GM23248 (cell line): Measurements from ENCODE around the gene GTF2F2. TPM values are rescaled to one million over a fixed set of nuclear protein-coding genes. Genes with fewer than 3 reads are reported as not detected.

Experiments used
- DNase-seq: peaks from one replicate; pipeline ENCODE4 v3.0.0-alpha.2; 2015
- H2AFZ ChIP-seq: fragments of 200-600 bp; sonication (generic); 2 replicates; pipeline ENCODE4 v1.6.1; 2016; ENCODE audit warnings: antibody characterized with exemption
- H3F3A ChIP-seq: fragments of 200-600 bp; sonication (generic); 2 replicates; pipeline ENCODE4 v1.6.1; 2016; ENCODE audit warnings: mild to moderate bottlenecking, antibody characterized with exemption, mixed run types; ENCODE audit not compliant: insufficient read depth
- H3K27ac ChIP-seq: fragments of 200-600 bp; sonication (generic); 2 replicates; pipeline ENCODE4 v1.5.1; 2016; ENCODE audit warnings: mild to moderate bottlenecking
- H3K27me3 ChIP-seq: fragments of 200-600 bp; sonication (generic); replicated peaks from 2 replicates; pipeline ENCODE4 v1.6.1; 2016; ENCODE audit warnings: mild to moderate bottlenecking; ENCODE audit not compliant: insufficient read depth
- H3K36me3 ChIP-seq: fragments of 200-600 bp; sonication (generic); 2 replicates; pipeline ENCODE4 v1.6.1; 2016; ENCODE audit warnings: low read depth, mild to moderate bottlenecking
- H3K4me1 ChIP-seq: fragments of 200-600 bp; sonication (generic); 2 replicates; pipeline ENCODE4 v1.6.1; 2016; ENCODE audit warnings: mild to moderate bottlenecking; ENCODE audit not compliant: insufficient read depth
- H3K4me2 ChIP-seq: fragments of 200-600 bp; sonication (generic); one replicate; pipeline ENCODE4 v1.6.1; 2016; ENCODE audit warnings: mild to moderate bottlenecking; ENCODE audit not compliant: unreplicated experiment
- H3K4me3 ChIP-seq: fragments of 200-600 bp; sonication (generic); 2 replicates; pipeline ENCODE4 v1.5.1; 2016; ENCODE audit warnings: mild to moderate bottlenecking
- H3K79me2 ChIP-seq: fragments of 200-600 bp; sonication (generic); 2 replicates; pipeline ENCODE4 v1.6.1; 2016; ENCODE audit warnings: mild to moderate bottlenecking; ENCODE audit not compliant: insufficient read depth
- H3K9ac ChIP-seq: fragments of 200-600 bp; sonication (generic); 2 replicates; pipeline ENCODE4 v1.6.1; 2016; ENCODE audit warnings: mild to moderate bottlenecking
- H3K9me2 ChIP-seq: fragments of 200-600 bp; sonication (generic); 2 replicates; pipeline ENCODE4 v1.6.1; 2016; ENCODE audit warnings: mixed run types, mild to moderate bottlenecking, moderate library complexity; ENCODE audit not compliant: insufficient read depth
- H3K9me3 ChIP-seq: fragments of 200-600 bp; sonication (generic); one replicate; pipeline ENCODE4 v1.6.1; 2017; ENCODE audit warnings: low read depth
- H4K20me1 ChIP-seq: fragments of 200-600 bp; sonication (generic); 2 replicates; pipeline ENCODE4 v1.6.0; 2016; ENCODE audit not compliant: insufficient read depth
- EZH2 ChIP-seq: fragments of 200-600 bp; sonication (generic); IDR thresholded peaks from 2 replicates; pipeline ENCODE4 v1.6.1; 2018; ENCODE audit warnings: antibody characterized with exemption, mild to moderate bottlenecking; ENCODE audit not compliant: insufficient read depth, poor library complexity, severe bottlenecking
- EZH2phosphoT487 ChIP-seq: fragments of 200-600 bp; sonication (generic); IDR thresholded peaks from 2 replicates; pipeline ENCODE4 v1.6.1; 2018; ENCODE audit warnings: antibody characterized with exemption, moderate library complexity, mild to moderate bottlenecking, low read depth; ENCODE audit not compliant: insufficient read depth
- WGBS, 2 experiments: methylation state at CpG; one replicate each; pipeline ENCODE4 v1.1.6; 2015 to 2017; ENCODE audit warnings: low lambda C conversion rate in 2 of 2, low coverage in 1 of 2; ENCODE audit errors: missing lambda C conversion rate in 2 of 2; 5-methylcytosine and 5-hydroxymethylcytosine counted together
- in situ Hi-C: fragments of 300-500 bp; cut with MboI; formaldehyde crosslinking; loops from 2 replicates; pipeline ENCODE4 v1.15.0; 2020
- polyA plus RNA-seq: library from polyadenylated mRNA; unstranded; fragments of >200 nt; fragmentation: Nextera tagmentation; extraction: Ambion mirVana; gene quantifications from 2 replicates; pipeline ENCODE4 v1.2.1, GENCODE V29; 2016
- total RNA-seq: library from RNA; depleted of rRNA; stranded (reverse); fragments of >200 nt; shearing (Covaris generic); gene quantifications from 2 replicates; pipeline ENCODE4 v1.2.3, GENCODE V29; 2014

The GTF2F2 gene
- total and polyA plus RNA-seq, 2 experiments from 2014 or later = 23.7 to 27.6 TPM

- in situ Hi-C loops = no loop called here
- Histone ChIP-seq H3K27me3 (no peaks in the 10 kb centered on the region), H3K9me3 (no peaks in the 10 kb centered on the region), H3K4me2 (no peak overlapping the region), H3K4me3 (no peak overlapping the region), H3K36me3 (peaks cover 13% of the 10 kb centered on the region), H3K79me2 (no peaks in the 10 kb centered on the region), H3F3A (peaks cover 11% of the 10 kb centered on the region; the same call in 1 of the 2 replicates), H3K4me1 (peaks cover 8% of the 10 kb centered on the region), H2AFZ (no peak overlapping the region), H4K20me1 (no peaks in the 10 kb centered on the region), H3K9me2 (no peaks in the 10 kb centered on the region), H3K27ac (no peak overlapping the region), H3K9ac (no peak overlapping the region)
- 76 to 82% methylated on average over 7 of the region's 7 CpGs for WGBS, 2 experiments
- no peak for TF ChIP-seq EZH2
- no peak for TF ChIP-seq EZH2phosphoT487
- DNase-seq = no peak
Observed at GRCh38 chr13:45280011-45280410, 159.7 kb downstream of the GTF2F2 start.

- H3K4me1 ChIP-seq = peaks cover 8% of the 10 kb centered on the region
- no peak overlapping the region for H2AFZ ChIP-seq
- 35 to 43% methylated on average over 7 of the region's 7 CpGs for WGBS, 2 experiments
- no peaks in the 10 kb centered on the region for H4K20me1 ChIP-seq
- in situ Hi-C loops = no loop called here
- no peak overlapping the region for H3K9ac ChIP-seq
- H3K27me3 ChIP-seq = no peaks in the 10 kb centered on the region
- H3K9me2 ChIP-seq = no peaks in the 10 kb centered on the region
- peaks cover 13% of the 10 kb centered on the region for H3K36me3 ChIP-seq
- no peaks in the 10 kb centered on the region for H3K9me3 ChIP-seq
- peaks cover 11% of the 10 kb centered on the region; the same call in 1 of the 2 replicates for H3F3A ChIP-seq
- peak overlapping the region; percentile 20 for H3K4me2 ChIP-seq
- no peaks in the 10 kb centered on the region for H3K79me2 ChIP-seq
- no peak overlapping the region for H3K4me3 ChIP-seq
- no peak for TF ChIP-seq EZH2
- no peak for TF ChIP-seq EZH2phosphoT487
- no peak overlapping the region for H3K27ac ChIP-seq
- peak; percentile 90 for DNase-seq
Observed at GRCh38 chr13:45280751-45281634, 160.7 kb downstream of the GTF2F2 start.

- Histone ChIP-seq H3K4me3 (no peak overlapping the region), H3K9ac (no peak overlapping the region), H3K9me2 (no peaks in the 10 kb centered on the region), H3K36me3 (peaks cover 10% of the 10 kb centered on the region), H2AFZ (no peak overlapping the region), H3K4me2 (no peak overlapping the region), H3K79me2 (no peaks in the 10 kb centered on the region), H4K20me1 (no peaks in the 10 kb centered on the region), H3F3A (peaks cover 4% of the 10 kb centered on the region; the same call in 1 of the 2 replicates), H3K4me1 (peaks cover 8% of the 10 kb centered on the region), H3K27me3 (no peaks in the 10 kb centered on the region), H3K9me3 (no peaks in the 10 kb centered on the region), H3K27ac (no peak overlapping the region)
- no peak for DNase-seq
- 81 to 83% methylated on average over 3 of the region's 3 CpGs for WGBS, 2 experiments
- TF ChIP-seq EZH2 (no peak), EZH2phosphoT487 (no peak)
- in situ Hi-C loops = no loop called here
Observed at GRCh38 chr13:45282994-45283393, 162.7 kb downstream of the GTF2F2 start.

- H3F3A ChIP-seq = peaks cover 18% of the 10 kb centered on the region; the same call in 1 of the 2 replicates
- no peaks in the 10 kb centered on the region; the same call in 1 of the 2 replicates for H3K4me1 ChIP-seq
- no peaks in the 10 kb centered on the region for H4K20me1 ChIP-seq
- H3K36me3 ChIP-seq = no peaks in the 10 kb centered on the region
- no peak for TF ChIP-seq EZH2phosphoT487
- no peak for TF ChIP-seq EZH2
- no peaks in the 10 kb centered on the region for H3K9me2 ChIP-seq
- 95 to 99% methylated on average over 3 of the region's 3 CpGs for WGBS, 2 experiments
- H3K9ac ChIP-seq = no peak overlapping the region
- no peak overlapping the region for H2AFZ ChIP-seq
- H3K4me2 ChIP-seq = no peak overlapping the region
- no peak for DNase-seq
- H3K9me3 ChIP-seq = no peaks in the 10 kb centered on the region
- in situ Hi-C loops = no loop called here
- no peak overlapping the region for H3K27ac ChIP-seq
- no peaks in the 10 kb centered on the region for H3K27me3 ChIP-seq
- H3K4me3 ChIP-seq = no peak overlapping the region
- no peaks in the 10 kb centered on the region for H3K79me2 ChIP-seq
Observed at GRCh38 chr13:45289936-45290563, 169.7 kb downstream of the GTF2F2 start.
